GM19043 (cell line): Measurements from ENCODE around the gene HBP1.
"Not testable (repeated sequence)": the region's sequence is repeated elsewhere in the genome, so short reads cannot be mapped to it uniquely, and the experiment has no call there.

Experiments
- ATAC-seq: cut with Tn5 transposase; IDR thresholded peaks from one replicate; pipeline ENCODE4 v1.9.1; 2021; ENCODE audit warnings: low read depth; ENCODE audit not compliant: unreplicated experiment

Gene HBP1, protein sequence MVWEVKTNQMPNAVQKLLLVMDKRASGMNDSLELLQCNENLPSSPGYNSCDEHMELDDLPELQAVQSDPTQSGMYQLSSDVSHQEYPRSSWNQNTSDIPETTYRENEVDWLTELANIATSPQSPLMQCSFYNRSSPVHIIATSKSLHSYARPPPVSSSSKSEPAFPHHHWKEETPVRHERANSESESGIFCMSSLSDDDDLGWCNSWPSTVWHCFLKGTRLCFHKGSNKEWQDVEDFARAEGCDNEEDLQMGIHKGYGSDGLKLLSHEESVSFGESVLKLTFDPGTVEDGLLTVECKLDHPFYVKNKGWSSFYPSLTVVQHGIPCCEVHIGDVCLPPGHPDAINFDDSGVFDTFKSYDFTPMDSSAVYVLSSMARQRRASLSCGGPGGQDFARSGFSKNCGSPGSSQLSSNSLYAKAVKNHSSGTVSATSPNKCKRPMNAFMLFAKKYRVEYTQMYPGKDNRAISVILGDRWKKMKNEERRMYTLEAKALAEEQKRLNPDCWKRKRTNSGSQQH

DNA sequence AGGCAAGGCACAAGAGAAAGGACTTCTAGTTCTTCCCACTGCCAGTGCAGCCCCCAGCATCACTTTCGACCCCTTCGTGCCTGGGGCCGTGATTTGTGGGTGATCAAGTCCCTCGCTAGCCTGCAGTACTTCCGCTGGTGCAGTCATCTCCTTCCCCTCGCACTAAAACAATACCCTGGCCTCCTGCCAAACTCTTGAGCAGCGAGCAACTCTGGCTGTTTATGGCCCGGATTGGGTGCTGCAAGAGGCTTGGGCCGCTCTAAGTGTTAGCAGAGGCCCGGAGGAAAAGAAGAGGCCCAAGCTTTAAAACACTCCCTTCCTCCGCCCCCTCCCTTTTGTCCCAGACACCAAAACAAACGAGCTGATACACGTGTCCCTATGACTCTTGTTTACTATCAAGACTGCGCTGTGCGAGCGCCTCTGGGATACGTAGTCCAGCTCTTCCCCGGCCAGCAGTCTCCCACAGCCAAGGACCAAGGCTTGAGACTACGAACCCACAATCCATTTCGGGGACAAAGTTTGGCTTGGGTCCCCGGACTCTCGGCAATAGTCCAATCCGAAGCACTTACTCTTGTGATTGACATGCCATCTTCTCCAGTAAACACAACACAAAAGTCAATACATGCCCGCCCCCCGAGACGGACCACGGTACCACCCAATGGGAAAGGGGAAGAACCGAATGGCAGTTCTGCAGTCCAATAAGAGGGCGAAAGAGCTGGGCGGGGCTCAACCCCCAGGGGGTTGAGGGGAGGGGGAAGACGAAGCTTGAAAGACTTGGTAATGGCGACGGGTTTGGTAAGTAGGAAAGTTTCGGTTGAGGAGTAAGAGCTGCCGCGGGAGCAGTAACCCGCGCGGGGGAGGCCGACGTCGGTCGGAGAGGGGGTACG, at the start of gene HBP1:
Gene HBP1 (plus strand): TSS at position 771 of the 887 bp plus-strand sequence. CDS start 10,891 bp downstream, outside the sequence.
- ATAC-seq, result peak; percentile 82

GRCh38 chr7:107119376-107120105, 49.3 kb upstream of the HBP1 start:
- ATAC-seq, result no peak

GRCh38 chr7:107122486-107122911, 46.3 kb upstream of the HBP1 start:
- ATAC-seq, result no peak

DNA sequence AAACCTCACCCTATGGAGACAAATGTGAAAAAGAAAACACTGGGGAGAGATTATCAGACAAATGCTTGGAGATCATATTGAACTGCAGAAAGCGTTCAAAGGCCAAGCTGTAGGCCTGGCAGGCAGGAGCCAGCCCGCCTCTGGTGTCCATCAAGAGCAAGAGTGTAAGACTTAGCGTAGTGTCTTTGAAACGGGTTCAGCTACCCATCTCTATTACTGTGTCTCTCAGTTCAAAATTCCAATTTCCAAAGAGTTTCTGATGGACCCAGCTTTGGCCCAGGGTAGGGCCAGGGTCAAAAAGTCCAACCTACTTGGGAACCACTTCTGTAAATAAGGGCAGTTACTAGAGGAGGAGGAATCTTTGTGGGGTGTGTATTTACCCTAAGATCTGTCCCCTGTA, 45.4 kb upstream of the HBP1 start:
- no peak for ATAC-seq

DNA sequence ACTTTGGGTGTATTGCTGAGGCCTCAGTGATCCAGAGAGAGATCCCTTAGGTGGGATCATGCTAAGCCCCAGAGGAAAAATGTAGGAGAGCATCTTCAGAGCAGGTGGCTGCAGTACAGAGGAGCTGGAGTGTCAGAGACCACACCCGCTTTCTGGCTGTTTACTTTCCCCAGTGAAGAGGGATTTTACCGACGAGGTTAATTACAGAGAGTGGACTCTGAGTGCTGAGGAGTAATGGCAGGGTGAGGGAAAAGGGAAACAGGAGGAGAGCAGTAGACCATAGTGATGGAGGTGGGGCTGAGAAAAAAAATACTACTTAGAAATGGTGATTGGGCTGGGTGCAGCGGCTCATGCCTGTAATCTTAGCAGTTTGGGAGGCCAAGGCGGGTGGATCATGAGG, 43.3 kb upstream of the HBP1 start:
- no peak for ATAC-seq

DNA sequence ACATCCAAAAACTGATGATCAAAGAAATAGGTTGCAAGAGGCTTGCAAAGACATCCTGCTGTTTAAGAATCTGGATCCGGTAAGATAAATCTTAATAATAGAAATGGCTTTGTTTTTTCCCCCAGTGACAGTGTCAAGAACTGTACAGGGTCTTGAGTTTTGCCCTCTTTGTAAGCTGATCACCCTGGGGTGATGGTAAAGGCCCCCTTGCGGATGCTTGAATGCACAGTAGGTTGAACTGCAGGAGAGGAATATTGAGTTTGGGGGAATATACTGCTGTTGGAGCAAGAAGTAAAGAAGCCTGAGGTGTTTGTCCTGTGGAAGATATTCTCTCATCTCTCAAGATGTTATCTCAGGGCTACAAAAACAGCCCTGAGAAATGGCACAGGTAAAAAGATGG, 40.6 kb upstream of the HBP1 start:
- ATAC-seq, result no peak

- ATAC-seq, result no peak
These were observed 40.1 kb upstream of the HBP1 start for GRCh38 chr7:107128748-107129147.

- ATAC-seq, result no peak
These were observed 38.1 kb upstream of the HBP1 start for GRCh38 chr7:107130487-107131220.

GRCh38 chr7:107133396-107133795, 35.4 kb upstream of the HBP1 start:
- ATAC-seq, result no peak

- ATAC-seq, result no peak
These were observed 29.9 kb upstream of the HBP1 start for GRCh38 chr7:107138696-107139420.

GRCh38 chr7:107143875-107144274, 24.9 kb upstream of the HBP1 start:
- ATAC-seq, result not testable (repeated sequence)

- ATAC-seq, result no peak
These were observed 23.6 kb upstream of the HBP1 start for GRCh38 chr7:107145067-107145838.

- ATAC-seq, result no peak
These were observed 21.1 kb upstream of the HBP1 start for GRCh38 chr7:107147464-107148393.

- ATAC-seq, result no peak
These were observed 20.1 kb upstream of the HBP1 start for GRCh38 chr7:107148721-107149120.

DNA sequence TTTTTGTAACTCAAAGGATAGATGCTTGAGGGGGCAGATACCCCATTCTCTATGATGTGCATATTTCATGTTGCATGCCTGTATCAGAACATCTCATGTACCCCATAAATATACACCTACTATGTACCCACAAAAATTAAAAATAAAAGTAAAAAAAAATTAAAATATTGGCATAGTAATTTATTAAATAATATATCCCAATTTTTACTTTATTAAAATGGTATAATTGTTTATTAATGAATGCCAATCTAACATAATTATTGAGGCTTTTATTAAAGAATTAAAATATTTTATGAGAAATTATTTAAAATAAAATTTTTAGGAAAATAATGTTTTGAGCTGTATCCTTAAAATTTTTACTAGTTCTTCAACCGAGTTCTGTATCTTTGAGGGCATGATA, 18.9 kb upstream of the HBP1 start:
- ATAC-seq, result no peak

- ATAC-seq, result no peak
These were observed 18.3 kb upstream of the HBP1 start for GRCh38 chr7:107150375-107151073.

- no peak for ATAC-seq
These were observed 17.3 kb upstream of the HBP1 start for GRCh38 chr7:107151538-107151937.
